HepG2 (cell line): ENCODE data around the gene CYB5D1. TPM values are rescaled to one million over a fixed set of nuclear protein-coding genes. Genes with fewer than 3 reads are reported as not detected.

ENCODE experiments used
- ASH2L ChIP-seq: fragments of 300-600, 200-600 bp; sonication (generic); IDR thresholded peaks from 2 replicates; pipeline ENCODE4 v1.7.0; 2017; ENCODE audit warnings: low read depth, mild to moderate bottlenecking, moderate library complexity, mixed read lengths, low read length; ENCODE audit not compliant: insufficient read length
- ATF7-NPFF ChIP-seq: sonication (generic); formaldehyde crosslinking; IDR thresholded peaks from 2 replicates; pipeline ENCODE4 v1.8.1; 2023; ENCODE audit warnings: mild to moderate bottlenecking, low read depth, missing genetic modification reagents, moderate library complexity
- DDIT3 ChIP-seq: sonication (generic); formaldehyde crosslinking; IDR thresholded peaks from 2 replicates; pipeline ENCODE4 v1.4.0; 2020; ENCODE audit warnings: mild to moderate bottlenecking, missing genetic modification reagents
- ETS1 ChIP-seq: sonication (generic); formaldehyde crosslinking; IDR thresholded peaks from 2 replicates; pipeline ENCODE4 v1.4.0; 2020; ENCODE audit warnings: missing genetic modification reagents
- GLI4 ChIP-seq: sonication (generic); formaldehyde crosslinking; IDR thresholded peaks from 2 replicates; pipeline ENCODE4 v1.5.1; 2020; ENCODE audit warnings: missing genetic modification reagents, mild to moderate bottlenecking, moderate library complexity, borderline replicate concordance
- KLF11 ChIP-seq: IDR thresholded peaks from 2 replicates; pipeline ENCODE4 v1.6.1; 2016; ENCODE audit warnings: missing compliant biosample characterization
- MAX ChIP-seq: IDR thresholded peaks from 2 replicates; pipeline ENCODE4 v1.6.1; 2012; ENCODE audit warnings: inconsistent platforms
- PBX2 ChIP-seq: IDR thresholded peaks from 2 replicates; pipeline ENCODE4 v1.6.1; 2016; ENCODE audit warnings: control low read depth
- SALL1 ChIP-seq: sonication (generic); formaldehyde crosslinking; IDR thresholded peaks from 2 replicates; pipeline ENCODE4 v1.8.0; 2022; ENCODE audit warnings: mild to moderate bottlenecking, missing genetic modification reagents
- SPEN ChIP-seq: sonication (generic); formaldehyde crosslinking; IDR thresholded peaks from 2 replicates; pipeline ENCODE4 v1.5.1; 2020; ENCODE audit warnings: low read depth, mild to moderate bottlenecking, missing genetic modification reagents
- ZFX ChIP-seq: sonication (generic); formaldehyde crosslinking; IDR thresholded peaks from 2 replicates; pipeline ENCODE4 v1.4.0; 2020; ENCODE audit warnings: mild to moderate bottlenecking, low read depth, missing genetic modification reagents, moderate library complexity
- ZNF281 ChIP-seq: sonication (generic); formaldehyde crosslinking; IDR thresholded peaks from 2 replicates; pipeline ENCODE4 v1.4.0; 2020; ENCODE audit warnings: missing genetic modification reagents, borderline replicate concordance
- ZNF530 ChIP-seq: sonication (generic); formaldehyde crosslinking; IDR thresholded peaks from 2 replicates; pipeline ENCODE4 v1.5.0; 2020; ENCODE audit warnings: low read depth, mild to moderate bottlenecking, missing genetic modification reagents
- ZNF775 ChIP-seq: sonication (generic); formaldehyde crosslinking; IDR thresholded peaks from 2 replicates; pipeline ENCODE4 v1.4.0; 2020; ENCODE audit warnings: missing genetic modification reagents, mild to moderate bottlenecking, moderate library complexity, borderline replicate concordance
- polyA plus RNA-seq, 8 experiments: library from polyadenylated mRNA; depleted of rRNA in 3 of 8; stranded (reverse) in 7 of 8; unstranded in 1 of 8; fragments of >200 nt; fragmentation: Illumina TruSeq in 4 of 8; extraction: Trizol in 4 of 8; gene quantifications; 2 replicates each; pipeline versions ENCODE4 v1.2.1 to v1.2.3, GENCODE V29; 2011 to 2016; ENCODE audit warnings: low read depth in 4 of 8, missing spikeins in 1 of 8, mixed read lengths in 1 of 8; ENCODE audit not compliant: insufficient read depth in 1 of 8
- total RNA-seq, 5 experiments: library from RNA; depleted of rRNA; stranded (reverse); fragments of >200 nt; fragmentation: Illumina TruSeq; extraction: Trizol; gene quantifications; 2 replicates each; pipeline ENCODE4 v1.2.3, GENCODE V29; 2016; ENCODE audit warnings: low read depth in 1 of 5
- TF ChIP-seq, protein P1 (sequence below): sonication (generic); formaldehyde crosslinking; IDR thresholded peaks from 2 replicates; pipeline ENCODE4 v1.4.0; 2020; ENCODE audit warnings: mild to moderate bottlenecking, missing genetic modification reagents

CYB5D1 gene
- total and polyA plus RNA-seq, 2 of the 13 experiments (the other 11 are each of a cell fraction or from before 2014, with no cell fraction given), result 8.9 to 17.0 TPM

DNA sequence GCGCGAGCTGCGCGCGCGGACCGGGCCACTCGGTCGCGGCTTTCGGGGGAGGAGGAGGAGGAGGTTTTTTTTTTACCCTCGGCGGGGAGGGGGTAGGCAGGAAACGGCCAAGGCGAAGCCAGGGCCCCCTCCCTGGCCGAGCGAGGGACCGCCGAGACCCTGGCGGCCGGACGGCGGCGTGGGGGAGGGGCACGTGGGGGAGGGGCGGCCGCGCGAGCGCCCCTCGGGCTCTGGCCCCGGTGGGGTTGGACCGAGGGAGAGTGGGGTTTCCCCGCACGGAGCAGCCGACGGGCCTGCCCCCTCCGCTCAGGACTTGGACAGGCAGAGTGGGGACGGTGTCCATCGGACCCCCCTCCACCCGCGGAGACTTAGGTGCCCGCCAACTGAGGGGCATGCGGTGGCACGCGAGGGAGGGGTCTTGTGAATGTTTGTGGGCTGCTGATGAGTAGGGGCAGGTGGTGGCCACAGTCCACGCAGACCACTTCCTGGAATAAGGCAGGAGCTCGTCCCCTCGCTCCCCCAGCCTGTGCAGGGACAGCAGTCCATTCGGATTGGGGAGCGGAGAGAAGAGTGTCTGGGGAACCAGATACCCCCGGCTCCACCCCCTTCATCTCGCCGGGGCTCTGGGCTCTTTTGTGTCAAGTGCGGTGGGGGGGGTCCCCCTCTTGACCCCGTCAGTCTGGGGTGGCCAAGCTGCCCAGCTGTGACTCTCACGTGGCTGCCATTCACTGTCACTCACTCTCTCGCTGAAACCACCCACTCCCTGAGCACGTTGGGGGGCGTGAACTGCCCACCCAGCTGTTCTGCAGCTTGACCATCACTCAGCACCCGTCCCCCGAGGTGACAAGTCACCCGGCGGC lies 27.8 kb downstream of the CYB5D1 start (continued):
- TF ChIP-seq ZFX (CRISPR knock-in tag) (0 out of 2 replicates have a peak, but pooled peaks have one; percentile 7), KLF11 (no peak), ZNF530 (0 out of 2 replicates have a peak, but pooled peaks have one; percentile 45), ZNF775 (CRISPR knock-in tag) (no peak), ETS1 (CRISPR knock-in tag) (no peak), DDIT3 (no peak), MAX (0 out of 2 replicates have a peak, but pooled peaks have one; percentile 6), SPEN (CRISPR knock-in tag) (no peak), PBX2 (CRISPR knock-in tag) (peak; percentile 18; the same call in 1 of the 2 replicates), ATF7-NPFF (no peak), ASH2L (peak; percentile 2), SALL1 (CRISPR knock-in tag) (peak; percentile 17; the same call in 1 of the 2 replicates), GLI4 (no peak), ZNF281 (CRISPR knock-in tag) (peak; percentile 82; the same call in 1 of the 2 replicates)
- TF ChIP-seq, protein P1, sequence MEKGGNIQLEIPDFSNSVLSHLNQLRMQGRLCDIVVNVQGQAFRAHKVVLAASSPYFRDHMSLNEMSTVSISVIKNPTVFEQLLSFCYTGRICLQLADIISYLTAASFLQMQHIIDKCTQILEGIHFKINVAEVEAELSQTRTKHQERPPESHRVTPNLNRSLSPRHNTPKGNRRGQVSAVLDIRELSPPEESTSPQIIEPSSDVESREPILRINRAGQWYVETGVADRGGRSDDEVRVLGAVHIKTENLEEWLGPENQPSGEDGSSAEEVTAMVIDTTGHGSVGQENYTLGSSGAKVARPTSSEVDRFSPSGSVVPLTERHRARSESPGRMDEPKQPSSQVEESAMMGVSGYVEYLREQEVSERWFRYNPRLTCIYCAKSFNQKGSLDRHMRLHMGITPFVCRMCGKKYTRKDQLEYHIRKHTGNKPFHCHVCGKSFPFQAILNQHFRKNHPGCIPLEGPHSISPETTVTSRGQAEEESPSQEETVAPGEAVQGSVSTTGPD (CRISPR knock-in tag), result no peak
